CD4-positive, alpha-beta memory T cell (primary cell): Measurements from ENCODE around the gene MYL2. TPM values are rescaled to one million over a fixed set of nuclear protein-coding genes. Genes with fewer than 3 reads are reported as not detected.

Experiments used
- CTCF ChIA-PET: fragments of 350-600 bp; sonication (Branson Sonifier 250); formaldehyde crosslinking; loops from one replicate; lab custom pipeline; 2021; ENCODE audit warnings: inconsistent platforms; ENCODE audit not compliant: partially characterized antibody; lab: Charles Lee
- POLR2A ChIA-PET: fragments of 350-600 bp; sonication (Branson Sonifier 250); formaldehyde crosslinking; loops from one replicate; lab custom pipeline; 2021; ENCODE audit not compliant: partially characterized antibody; lab: Charles Lee
- DNase-seq, 5 donors: peaks; one replicate each; pipeline versions ENCODE4 v3.0.0 to v3.0.0-alpha.2; 2020 to 2022; ENCODE audit warnings: mixed read lengths in 1 of 5
- H3K27ac ChIP-seq: one replicate; pipeline ENCODE4 v1.7.0; 2013; ENCODE audit warnings: low read depth, low read length
- H3K27me3 ChIP-seq: 2 replicates; pipeline ENCODE4 v1.7.0; 2013; ENCODE audit warnings: mild to moderate bottlenecking, low read length, moderate library complexity; ENCODE audit not compliant: insufficient read depth
- H3K36me3 ChIP-seq: 2 replicates; pipeline ENCODE4 v1.7.0; 2013; ENCODE audit warnings: mild to moderate bottlenecking, low read length, moderate library complexity; ENCODE audit not compliant: insufficient read depth
- H3K4me1 ChIP-seq: 2 replicates; pipeline ENCODE4 v1.7.0; 2013; ENCODE audit warnings: mild to moderate bottlenecking, low read length, moderate library complexity; ENCODE audit not compliant: insufficient read depth
- H3K4me3 ChIP-seq, 2 donors: one replicate each; pipeline ENCODE4 v1.7.0; 2013; ENCODE audit warnings: low read length in 2 of 2, mild to moderate bottlenecking in 1 of 2
- H3K9me3 ChIP-seq, 2 donors: one replicate each; pipeline ENCODE4 v1.7.0; 2013; ENCODE audit warnings: low read length in 2 of 2, control low read depth in 1 of 2; ENCODE audit not compliant: control insufficient read depth in 1 of 2
- H3K27ac Mint-ChIP-seq, 7 donors: one replicate each; pipeline ENCODE4 v1.8.0; 2020 to 2021; ENCODE audit warnings: mixed read lengths in 7 of 7, mild to moderate bottlenecking in 6 of 7, inconsistent platforms in 3 of 7, moderate library complexity in 3 of 7
- H3K27me3 Mint-ChIP-seq, 2 donors: one replicate each; pipeline ENCODE4 v1.8.0; 2020 to 2021; ENCODE audit warnings: mixed read lengths in 2 of 2
- H3K36me3 Mint-ChIP-seq, 2 donors: one replicate each; pipeline ENCODE4 v1.8.0; 2020 to 2021; ENCODE audit warnings: mixed read lengths in 2 of 2, inconsistent platforms in 1 of 2, mild to moderate bottlenecking in 1 of 2
- H3K4me1 Mint-ChIP-seq, 4 donors: one replicate each; pipeline ENCODE4 v1.8.0; 2020 to 2021; ENCODE audit warnings: mixed read lengths in 4 of 4, mild to moderate bottlenecking in 1 of 4
- H3K4me3 Mint-ChIP-seq, 8 donors: one replicate each; pipeline ENCODE4 v1.8.0; 2020 to 2021; ENCODE audit warnings: mixed read lengths in 8 of 8, mild to moderate bottlenecking in 7 of 8, moderate library complexity in 6 of 8, inconsistent platforms in 3 of 8
- H3K9me3 Mint-ChIP-seq, 8 donors: one replicate each; pipeline ENCODE4 v1.8.0; 2020 to 2021; ENCODE audit warnings: mixed read lengths in 8 of 8, mild to moderate bottlenecking in 5 of 8, inconsistent platforms in 3 of 8, moderate library complexity in 1 of 8
- intact Hi-C: fragments of 100-400 bp; cut with micrococcal nuclease; formaldehyde crosslinking; loops from one replicate; pipeline ENCODE4 v1.15.1; 2023
- polyA plus RNA-seq, 2 donors: library from polyadenylated mRNA; unstranded; fragments of 300-500 nt; fragmentation: Illumina TruSeq; gene quantifications; one replicate each; pipeline ENCODE4 v1.2.3, GENCODE V29; 2021
- total RNA-seq, 2 experiments: library from RNA; stranded (reverse); gene quantifications; one replicate each; pipeline ENCODE4 v1.2.3, GENCODE V29; 2021

MYL2 gene
- total and polyA plus RNA-seq, 4 experiments from 2014 or later = not detected

- H3K9me3 Mint-ChIP-seq = no peaks in the 10 kb centered on the region
- intact Hi-C loops = no loop called here
- H3K27ac Mint-ChIP-seq = no peak overlapping the region
Measured at GRCh38 chr12:110930348-110931314, 10.3 kb upstream of the MYL2 start.

GRCh38 chr12:110929818-110930217 lies 9.4 kb upstream of the MYL2 start:
- no peaks in the 10 kb centered on the region for H3K9me3 Mint-ChIP-seq
- intact Hi-C loops = no loop called here
- Histone ChIP-seq H3K36me3 (no peaks in the 10 kb centered on the region), H3K27ac (no peak overlapping the region), H3K4me1 (no peaks in the 10 kb centered on the region), H3K4me3 (no peak overlapping the region), H3K27me3 (no peaks in the 10 kb centered on the region), H3K9me3 (no peaks in the 10 kb centered on the region)
- ChIA-PET POLR2A (no interaction called here), CTCF (interaction anchor here (1.4 kb wide), 1 partner anchor 35 kb away, joined by 5 read pairs; no protein-coding TSS in a partner anchor)
- peaks cover 0 to 2% (median 0%) of the 10 kb centered on the region in 4 donors for H3K4me1 Mint-ChIP-seq
- H3K4me3 Mint-ChIP-seq = no peak overlapping the region
- H3K36me3 Mint-ChIP-seq = no peaks in the 10 kb centered on the region
- H3K27me3 Mint-ChIP-seq = peaks cover 9 to 10% of the 10 kb centered on the region in 2 donors
- no peak overlapping the region for H3K27ac Mint-ChIP-seq
- DNase-seq = no peak

More at GRCh38 chr12:110930348-110931314, 10.3 kb upstream of the MYL2 start:
- Mint-ChIP-seq H3K27me3 (peaks cover 9 to 10% of the 10 kb centered on the region in 2 donors), H3K4me3 (no peak overlapping the region), H3K4me1 (peaks cover 0 to 2% (median 0%) of the 10 kb centered on the region in 4 donors), H3K36me3 (no peaks in the 10 kb centered on the region)
- no peak for DNase-seq
- H3K27ac ChIP-seq = no peak overlapping the region
- H3K4me1 ChIP-seq = no peaks in the 10 kb centered on the region
- H3K27me3 ChIP-seq = no peaks in the 10 kb centered on the region
- ChIA-PET CTCF (interaction anchor here (1.4 kb wide), 1 partner anchor 35 kb away, joined by 5 read pairs; no protein-coding TSS in a partner anchor), POLR2A (no interaction called here)
- no peaks in the 10 kb centered on the region for H3K36me3 ChIP-seq
- no peak overlapping the region for H3K4me3 ChIP-seq
- no peaks in the 10 kb centered on the region for H3K9me3 ChIP-seq

GRCh38 chr12:110928700-110929099 lies 8.3 kb upstream of the MYL2 start:
- no peak for DNase-seq
- no peaks in the 10 kb centered on the region for H3K9me3 ChIP-seq
- ChIA-PET CTCF (interaction anchor here (1.0 kb wide), 1 partner anchor 9 kb away, joined by 3 read pairs; no protein-coding TSS in a partner anchor), POLR2A (no interaction called here)
- Mint-ChIP-seq H3K27ac (no peak overlapping the region), H3K4me3 (no peak overlapping the region), H3K4me1 (peaks cover 0 to 1% (median 0%) of the 10 kb centered on the region in 4 donors), H3K36me3 (no peaks in the 10 kb centered on the region), H3K27me3 (peaks cover 7 to 8% of the 10 kb centered on the region in 2 donors), H3K9me3 (no peaks in the 10 kb centered on the region)
- no peak overlapping the region for H3K4me3 ChIP-seq
- no peak overlapping the region for H3K27ac ChIP-seq
- H3K36me3 ChIP-seq = no peaks in the 10 kb centered on the region
- H3K4me1 ChIP-seq = no peaks in the 10 kb centered on the region
- no peaks in the 10 kb centered on the region for H3K27me3 ChIP-seq
- intact Hi-C loops = no loop called here

GRCh38 chr12:110927546-110927945 lies 7.2 kb upstream of the MYL2 start:
- Mint-ChIP-seq H3K27me3 (peaks cover 5 to 8% of the 10 kb centered on the region in 2 donors), H3K4me1 (no peaks in the 10 kb centered on the region), H3K27ac (no peak overlapping the region), H3K4me3 (no peak overlapping the region), H3K36me3 (no peaks in the 10 kb centered on the region), H3K9me3 (no peaks in the 10 kb centered on the region)
- intact Hi-C loops = no loop called here
- no peak for DNase-seq
- ChIA-PET POLR2A (no interaction called here), CTCF (no interaction called here)
- no peak overlapping the region for H3K4me3 ChIP-seq
- H3K9me3 ChIP-seq = no peaks in the 10 kb centered on the region
- H3K27ac ChIP-seq = no peak overlapping the region
- no peaks in the 10 kb centered on the region for H3K4me1 ChIP-seq
- no peaks in the 10 kb centered on the region for H3K27me3 ChIP-seq
- H3K36me3 ChIP-seq = no peaks in the 10 kb centered on the region

GRCh38 chr12:110923692-110924334 lies 3.4 kb upstream of the MYL2 start:
- Histone ChIP-seq H3K36me3 (no peaks in the 10 kb centered on the region), H3K4me1 (no peaks in the 10 kb centered on the region), H3K4me3 (no peak overlapping the region), H3K9me3 (no peaks in the 10 kb centered on the region), H3K27me3 (no peaks in the 10 kb centered on the region), H3K27ac (no peak overlapping the region)
- no peak overlapping the region for H3K4me3 Mint-ChIP-seq
- peaks cover 11 to 20% of the 10 kb centered on the region in 2 donors for H3K27me3 Mint-ChIP-seq
- DNase-seq = no peak
- ChIA-PET CTCF (no interaction called here), POLR2A (no interaction called here)
- intact Hi-C loops = no loop called here
- H3K36me3 Mint-ChIP-seq = no peaks in the 10 kb centered on the region
- H3K27ac Mint-ChIP-seq = no peak overlapping the region
- no peaks in the 10 kb centered on the region for H3K9me3 Mint-ChIP-seq
- no peaks in the 10 kb centered on the region for H3K4me1 Mint-ChIP-seq

- no peaks in the 10 kb centered on the region for H3K9me3 ChIP-seq
- no peaks in the 10 kb centered on the region for H3K36me3 ChIP-seq
- POLR2A ChIA-PET = no interaction called here
- Mint-ChIP-seq H3K27me3 (peaks cover 11 to 20% of the 10 kb centered on the region in 2 donors), H3K27ac (no peak overlapping the region), H3K36me3 (no peaks in the 10 kb centered on the region), H3K4me3 (no peak overlapping the region), H3K4me1 (no peaks in the 10 kb centered on the region), H3K9me3 (no peaks in the 10 kb centered on the region)
- H3K4me3 ChIP-seq = no peak overlapping the region
- no peaks in the 10 kb centered on the region for H3K4me1 ChIP-seq
- no peak for DNase-seq
- no peaks in the 10 kb centered on the region for H3K27me3 ChIP-seq
- no peak overlapping the region for H3K27ac ChIP-seq
- intact Hi-C loops = no loop called here
- CTCF ChIA-PET = no interaction called here
Measured at GRCh38 chr12:110923192-110923591, 2.8 kb upstream of the MYL2 start.

- H3K4me1 ChIP-seq = no peaks in the 10 kb centered on the region
- no peaks in the 10 kb centered on the region for H3K9me3 ChIP-seq
- no peaks in the 10 kb centered on the region for H3K36me3 ChIP-seq
- H3K27me3 Mint-ChIP-seq = peaks cover 11 to 20% of the 10 kb centered on the region in 2 donors
- no peaks in the 10 kb centered on the region for H3K27me3 ChIP-seq
- CTCF ChIA-PET = no interaction called here
- intact Hi-C loops = no loop called here
- H3K4me1 Mint-ChIP-seq = no peaks in the 10 kb centered on the region
- no peaks in the 10 kb centered on the region for H3K36me3 Mint-ChIP-seq
- no peak overlapping the region for H3K27ac ChIP-seq
- H3K4me3 ChIP-seq = no peak overlapping the region
- POLR2A ChIA-PET = no interaction called here
- DNase-seq = no peak
- no peak overlapping the region for H3K27ac Mint-ChIP-seq
- H3K4me3 Mint-ChIP-seq = no peak overlapping the region
- no peaks in the 10 kb centered on the region for H3K9me3 Mint-ChIP-seq
Measured at GRCh38 chr12:110922652-110923051, 2.3 kb upstream of the MYL2 start.
